ENCODE data around the gene BPGM.

The BPGM gene

DNA sequence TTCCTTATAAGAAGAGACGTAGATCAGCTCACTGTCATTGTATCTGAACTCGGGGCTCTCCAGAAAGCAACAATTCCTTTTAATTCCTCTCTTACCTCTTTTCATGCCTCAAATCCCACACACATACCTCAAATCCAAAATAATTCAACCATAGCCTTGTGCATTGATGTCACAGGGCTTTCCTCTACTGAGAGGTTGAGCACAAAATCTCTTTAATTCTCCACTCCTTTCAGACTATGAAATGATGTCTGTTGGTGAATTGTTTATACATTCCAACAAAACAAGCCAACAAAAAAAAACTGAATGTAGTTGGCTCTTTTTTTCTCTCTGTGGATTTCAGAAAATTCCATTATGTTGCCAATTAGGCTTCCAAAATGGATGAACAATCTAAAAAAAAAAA, 53.2 kb downstream of the BPGM start:
- Histone ChIP-seq H3K27ac (no peak overlapping the region), H3K4me3 (ENCODE audit: low read depth, low read length) (no peak overlapping the region), H3K36me3 (no peaks in the 10 kb centered on the region), H3K9me3 (ENCODE audit: severe bottlenecking) (no peaks in the 10 kb centered on the region), H3K27me3 (ENCODE audit: insufficient read depth, low read depth, severe bottlenecking) (no peaks in the 10 kb centered on the region)
- DNase-seq = no peak
- TF ChIP-seq, protein P1, sequence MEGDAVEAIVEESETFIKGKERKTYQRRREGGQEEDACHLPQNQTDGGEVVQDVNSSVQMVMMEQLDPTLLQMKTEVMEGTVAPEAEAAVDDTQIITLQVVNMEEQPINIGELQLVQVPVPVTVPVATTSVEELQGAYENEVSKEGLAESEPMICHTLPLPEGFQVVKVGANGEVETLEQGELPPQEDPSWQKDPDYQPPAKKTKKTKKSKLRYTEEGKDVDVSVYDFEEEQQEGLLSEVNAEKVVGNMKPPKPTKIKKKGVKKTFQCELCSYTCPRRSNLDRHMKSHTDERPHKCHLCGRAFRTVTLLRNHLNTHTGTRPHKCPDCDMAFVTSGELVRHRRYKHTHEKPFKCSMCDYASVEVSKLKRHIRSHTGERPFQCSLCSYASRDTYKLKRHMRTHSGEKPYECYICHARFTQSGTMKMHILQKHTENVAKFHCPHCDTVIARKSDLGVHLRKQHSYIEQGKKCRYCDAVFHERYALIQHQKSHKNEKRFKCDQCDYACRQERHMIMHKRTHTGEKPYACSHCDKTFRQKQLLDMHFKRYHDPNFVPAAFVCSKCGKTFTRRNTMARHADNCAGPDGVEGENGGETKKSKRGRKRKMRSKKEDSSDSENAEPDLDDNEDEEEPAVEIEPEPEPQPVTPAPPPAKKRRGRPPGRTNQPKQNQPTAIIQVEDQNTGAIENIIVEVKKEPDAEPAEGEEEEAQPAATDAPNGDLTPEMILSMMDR (IDR thresholded peaks at IDR 0.05; ENCODE audit: low read depth, low read length) = no peak

DNA sequence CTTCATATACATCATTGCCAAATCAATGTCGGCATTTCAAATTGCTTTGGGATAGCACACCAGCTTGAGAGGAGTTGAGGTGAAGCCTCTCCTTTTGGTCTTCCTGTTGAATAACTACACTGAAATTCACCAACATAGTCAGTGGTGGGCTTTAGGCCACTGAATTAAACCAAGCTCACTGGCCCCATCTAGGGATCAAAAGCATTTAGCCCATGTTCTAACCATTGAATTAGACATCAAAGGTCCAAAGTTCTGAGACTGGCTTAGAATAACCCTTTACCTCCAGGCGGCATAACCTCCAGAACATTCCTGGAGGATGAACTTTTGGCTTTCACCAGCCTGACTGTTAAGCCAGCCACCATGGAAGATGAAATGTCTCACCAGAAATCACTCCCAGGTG, 54.6 kb downstream of the BPGM start:
- no peaks in the 10 kb centered on the region for H3K36me3 ChIP-seq
- DNase-seq = no peak
- no peaks in the 10 kb centered on the region for H3K9me3 ChIP-seq (ENCODE audit: severe bottlenecking)
- H3K27ac ChIP-seq = no peak overlapping the region
- no peak overlapping the region for H3K4me3 ChIP-seq (ENCODE audit: low read depth, low read length)
- no peaks in the 10 kb centered on the region for H3K27me3 ChIP-seq (ENCODE audit: insufficient read depth, low read depth, severe bottlenecking)
- TF ChIP-seq, protein P1 (IDR thresholded peaks at IDR 0.05; ENCODE audit: low read depth, low read length) = peak; percentile 32; the same call in 1 of the 2 replicates

DNA sequence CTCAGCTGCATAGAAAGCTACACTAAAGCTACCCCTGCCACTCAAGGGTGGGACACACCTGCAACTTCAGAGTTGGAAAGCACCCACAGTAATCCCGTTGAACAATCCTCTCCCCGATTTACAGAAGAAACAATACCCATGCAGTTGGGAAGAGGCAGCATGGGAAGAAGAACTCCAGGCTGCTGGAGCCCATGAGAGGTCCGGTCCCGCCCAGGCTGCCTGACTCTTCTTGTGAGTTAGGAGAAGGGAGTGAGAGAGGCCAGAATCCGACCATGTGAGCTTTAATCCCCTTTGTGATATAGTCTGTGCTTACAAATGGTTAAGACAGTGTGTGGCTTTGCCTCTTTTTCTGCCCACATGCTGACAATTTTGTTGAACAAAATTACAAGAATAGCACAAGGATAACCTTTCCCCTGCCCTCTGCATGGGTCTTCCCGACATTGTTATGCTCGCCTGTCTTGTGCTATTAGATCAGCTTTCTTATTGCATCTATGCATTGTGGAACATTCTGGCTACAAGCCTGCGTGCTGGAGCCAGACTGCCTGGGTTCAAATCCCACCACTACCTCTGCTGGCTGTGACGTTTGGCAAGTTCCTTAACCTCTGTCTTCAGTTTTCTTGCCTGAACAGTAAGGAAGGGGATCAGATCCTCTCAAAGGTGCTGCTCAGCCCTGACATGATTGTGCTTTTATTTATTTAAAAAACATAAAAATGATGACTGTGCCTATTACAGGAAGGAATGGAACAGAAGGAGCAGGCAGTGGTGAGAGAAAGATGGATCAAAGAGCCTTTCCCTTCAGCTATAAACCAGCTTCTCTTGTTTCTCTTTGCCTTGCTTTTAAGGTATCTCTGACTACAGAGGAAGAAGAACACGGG, 56.0 kb downstream of the BPGM start:
- no peak for DNase-seq
- H3K27ac ChIP-seq = no peak overlapping the region
- no peaks in the 10 kb centered on the region for H3K36me3 ChIP-seq
- H3K4me3 ChIP-seq (ENCODE audit: low read depth, low read length) = no peak overlapping the region
- TF ChIP-seq, protein P1 (IDR thresholded peaks at IDR 0.05; ENCODE audit: low read depth, low read length) = no peak
- H3K9me3 ChIP-seq (ENCODE audit: severe bottlenecking) = no peaks in the 10 kb centered on the region
- no peaks in the 10 kb centered on the region for H3K27me3 ChIP-seq (ENCODE audit: insufficient read depth, low read depth, severe bottlenecking)

DNA sequence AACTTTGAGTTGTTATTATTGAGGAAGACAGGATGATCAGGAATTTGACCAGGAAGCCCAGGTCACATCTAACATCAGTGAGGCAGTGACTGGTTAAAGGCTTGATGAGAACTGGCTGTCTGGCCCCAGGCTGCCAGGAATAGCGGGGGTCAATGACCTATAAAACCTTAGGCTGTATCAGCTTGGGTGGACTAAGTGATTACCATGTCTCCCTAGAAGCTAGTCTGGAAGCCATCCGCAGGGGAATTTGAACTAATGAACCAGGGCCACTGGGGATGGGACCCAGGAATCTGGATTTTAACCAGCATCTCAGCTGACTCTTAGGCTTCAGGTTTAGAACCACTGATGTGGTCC, 56.6 kb downstream of the BPGM start:
- H3K36me3 ChIP-seq = no peaks in the 10 kb centered on the region
- H3K27ac ChIP-seq = no peak overlapping the region
- H3K9me3 ChIP-seq (ENCODE audit: severe bottlenecking) = no peaks in the 10 kb centered on the region
- DNase-seq = no peak
- TF ChIP-seq, protein P1 (IDR thresholded peaks at IDR 0.05; ENCODE audit: low read depth, low read length) = no peak
- H3K27me3 ChIP-seq (ENCODE audit: insufficient read depth, low read depth, severe bottlenecking) = no peaks in the 10 kb centered on the region
- no peak overlapping the region for H3K4me3 ChIP-seq (ENCODE audit: low read depth, low read length)

DNA sequence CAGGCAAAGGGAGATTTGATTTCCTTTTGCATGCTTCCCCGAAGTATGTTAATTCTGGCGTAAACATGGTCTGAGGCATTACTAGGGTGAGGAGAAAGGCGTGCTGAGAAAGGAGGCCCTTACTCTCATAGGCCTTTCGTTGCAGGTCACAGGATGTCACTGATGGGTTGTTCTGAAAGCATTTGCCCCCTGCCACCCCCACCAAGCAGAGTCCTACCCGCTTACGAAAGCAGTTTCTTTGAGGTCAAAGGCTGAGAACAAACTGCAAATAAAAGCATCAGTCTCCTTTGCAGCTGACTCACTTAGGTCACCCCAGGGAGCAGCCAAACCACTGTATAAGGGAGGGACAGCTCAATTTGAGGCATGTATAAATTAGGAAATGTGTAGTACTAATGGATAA, 57.1 kb downstream of the BPGM start:
- Histone ChIP-seq H3K4me3 (ENCODE audit: low read depth, low read length) (no peak overlapping the region), H3K9me3 (ENCODE audit: severe bottlenecking) (no peaks in the 10 kb centered on the region), H3K27ac (no peak overlapping the region), H3K36me3 (no peaks in the 10 kb centered on the region), H3K27me3 (ENCODE audit: insufficient read depth, low read depth, severe bottlenecking) (no peaks in the 10 kb centered on the region)
- TF ChIP-seq, protein P1 (IDR thresholded peaks at IDR 0.05; ENCODE audit: low read depth, low read length) = no peak
- DNase-seq = no peak

DNA sequence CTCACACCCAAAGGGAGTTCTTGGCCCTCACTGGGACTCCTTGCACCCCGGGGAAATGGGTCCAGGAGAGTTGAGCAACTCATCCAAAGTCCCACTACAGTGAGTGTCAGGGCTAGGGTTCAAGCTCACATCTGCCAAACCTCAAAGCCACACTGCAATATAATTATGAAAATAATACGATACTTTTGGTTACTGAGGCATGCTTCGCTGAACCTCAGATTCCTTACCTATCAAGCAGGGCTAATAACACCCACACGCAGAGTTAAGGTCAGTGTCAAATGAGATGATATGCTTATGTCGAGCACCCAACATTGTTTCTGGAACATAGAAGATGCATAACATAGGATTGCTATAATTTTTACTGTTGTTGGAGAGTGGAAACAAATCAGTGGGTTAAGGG, 58.2 kb downstream of the BPGM start:
- DNase-seq = no peak
- Histone ChIP-seq H3K9me3 (ENCODE audit: severe bottlenecking) (no peaks in the 10 kb centered on the region), H3K36me3 (no peaks in the 10 kb centered on the region), H3K27ac (no peak overlapping the region), H3K27me3 (ENCODE audit: insufficient read depth, low read depth, severe bottlenecking) (no peaks in the 10 kb centered on the region), H3K4me3 (ENCODE audit: low read depth, low read length) (no peak overlapping the region)
- TF ChIP-seq, protein P1 (IDR thresholded peaks at IDR 0.05; ENCODE audit: low read depth, low read length) = no peak
